Ovary (tissue), 3 donors: ENCODE measurements around the gene IFT57.

Source experiments
- EP300 ChIP-seq: sonication (generic); formaldehyde crosslinking; IDR thresholded peaks from one replicate; pipeline ENCODE4 v1.6.1; 2017; ENCODE audit warnings: antibody characterized with exemption
- POLR2A ChIP-seq: fragments of 450-650 bp; IDR thresholded peaks from one replicate; pipeline ENCODE4 v1.6.1; 2017; ENCODE audit warnings: antibody characterized with exemption, mild to moderate bottlenecking, moderate library complexity
- TF ChIP-seq, protein P1 (sequence below), 3 donors: fragments of 450-650 bp in 2 of 3; fragments of 200-600 bp in 1 of 3; IDR thresholded peaks; one replicate each; pipeline versions ENCODE4 v1.5.1 to v1.8.0; 2016 to 2022; ENCODE audit warnings: antibody characterized with exemption in 3 of 3, mild to moderate bottlenecking in 1 of 3
- donor health status: DM: no; HTN: no; CAD: no.

- TF ChIP-seq POLR2A (no peak), EP300 (no peak)
- TF ChIP-seq, protein P1, sequence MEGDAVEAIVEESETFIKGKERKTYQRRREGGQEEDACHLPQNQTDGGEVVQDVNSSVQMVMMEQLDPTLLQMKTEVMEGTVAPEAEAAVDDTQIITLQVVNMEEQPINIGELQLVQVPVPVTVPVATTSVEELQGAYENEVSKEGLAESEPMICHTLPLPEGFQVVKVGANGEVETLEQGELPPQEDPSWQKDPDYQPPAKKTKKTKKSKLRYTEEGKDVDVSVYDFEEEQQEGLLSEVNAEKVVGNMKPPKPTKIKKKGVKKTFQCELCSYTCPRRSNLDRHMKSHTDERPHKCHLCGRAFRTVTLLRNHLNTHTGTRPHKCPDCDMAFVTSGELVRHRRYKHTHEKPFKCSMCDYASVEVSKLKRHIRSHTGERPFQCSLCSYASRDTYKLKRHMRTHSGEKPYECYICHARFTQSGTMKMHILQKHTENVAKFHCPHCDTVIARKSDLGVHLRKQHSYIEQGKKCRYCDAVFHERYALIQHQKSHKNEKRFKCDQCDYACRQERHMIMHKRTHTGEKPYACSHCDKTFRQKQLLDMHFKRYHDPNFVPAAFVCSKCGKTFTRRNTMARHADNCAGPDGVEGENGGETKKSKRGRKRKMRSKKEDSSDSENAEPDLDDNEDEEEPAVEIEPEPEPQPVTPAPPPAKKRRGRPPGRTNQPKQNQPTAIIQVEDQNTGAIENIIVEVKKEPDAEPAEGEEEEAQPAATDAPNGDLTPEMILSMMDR (IDR thresholded peaks at IDR 0.05) = no peak
These were observed 63.1 kb downstream of the IFT57 start for GRCh38 chr3:108159105-108159504.
